Stimulated activated CD4-positive, alpha-beta T cell treated with anti-CD3 and anti-CD28 coated beads, Interleukin-1b, Interleukin-23, amount 100 ng/mL, for 48 hours (primary cell): ENCODE measurements around the gene IRAK1.

Experiments
- DNase-seq: peaks from one replicate; pipeline ENCODE4 v3.0.0-alpha.2; 2020

IRAK1 gene

DNA sequence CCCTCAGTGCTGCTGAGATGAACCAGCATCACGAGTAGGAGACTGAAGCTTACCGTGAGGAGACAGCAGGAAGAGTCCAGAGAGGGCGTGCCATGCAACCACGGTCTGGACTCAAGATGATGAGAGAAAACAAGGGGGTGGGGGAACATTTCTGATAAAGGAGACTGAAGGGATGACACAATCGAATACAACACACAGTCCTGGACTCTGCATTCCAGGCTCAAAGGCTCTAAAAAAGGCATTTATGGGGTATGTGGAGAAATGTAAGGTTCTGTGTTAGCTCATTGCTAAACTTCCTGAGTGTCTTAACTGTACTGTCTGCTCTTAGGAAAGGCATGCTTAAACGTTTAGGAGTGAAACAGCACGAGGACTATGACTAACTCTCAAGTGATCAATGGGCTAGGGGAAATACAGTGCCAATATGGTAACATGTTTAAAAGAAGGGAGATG is 20.6 kb upstream of the IRAK1 start:
- DNase-seq: no peak

DNA sequence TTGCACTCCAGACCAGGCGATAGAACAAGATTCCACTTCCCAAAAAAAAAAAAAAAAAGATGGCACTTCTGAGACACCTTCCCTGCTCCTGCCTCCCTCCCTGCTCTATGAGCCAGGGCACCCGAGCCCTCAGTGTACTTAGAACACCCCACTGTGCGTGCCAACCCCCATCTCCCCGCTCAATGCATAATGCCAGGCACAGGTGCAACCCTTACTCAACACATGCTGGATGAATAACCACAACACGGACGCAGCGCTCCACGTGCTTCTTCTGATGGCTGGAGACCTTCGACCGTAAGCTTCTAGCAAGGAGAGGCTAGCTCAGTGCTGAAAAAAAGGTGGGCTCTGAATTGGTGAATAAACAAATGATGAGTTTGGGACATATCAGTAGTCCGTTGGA is 19.9 kb upstream of the IRAK1 start:
- no peak for DNase-seq

DNA sequence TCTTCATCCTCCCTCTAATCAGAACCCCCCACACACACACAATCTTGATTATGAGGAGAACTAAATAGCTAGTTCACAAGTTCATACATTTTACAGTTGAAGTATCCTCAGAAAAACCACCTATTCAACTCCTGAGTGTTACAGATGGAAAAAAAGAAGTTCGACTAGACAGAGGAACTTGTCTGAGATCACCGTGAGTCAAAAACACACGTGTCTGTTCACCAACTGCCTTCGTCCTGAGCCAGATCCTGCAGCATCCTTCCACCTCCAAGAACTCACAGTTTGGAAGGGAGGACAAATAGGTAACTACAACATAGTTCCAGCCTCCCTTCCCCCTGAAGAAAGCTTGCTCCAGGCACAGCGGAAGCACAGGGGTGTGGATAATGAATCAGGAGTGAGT is 19.0 kb upstream of the IRAK1 start:
- DNase-seq: no peak

DNA sequence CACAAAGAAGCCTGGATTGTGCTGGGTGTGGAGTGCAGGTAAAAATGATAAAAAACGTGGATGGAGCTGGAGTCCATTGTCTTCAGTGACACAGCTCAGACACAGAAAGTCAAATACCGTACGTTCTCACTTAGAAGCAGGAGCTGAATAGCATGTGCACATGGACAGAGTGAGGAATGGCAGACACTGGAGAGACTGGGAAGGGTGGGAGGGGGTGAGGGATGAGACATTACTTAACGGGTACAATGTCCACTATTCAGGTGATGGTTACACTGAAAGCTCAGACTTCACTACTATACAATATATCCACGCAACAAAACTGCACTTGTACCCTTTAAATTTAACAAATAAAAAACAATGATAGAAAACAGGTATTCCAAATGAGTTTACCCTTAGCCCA is 18.1 kb upstream of the IRAK1 start:
- DNase-seq: no peak

DNA sequence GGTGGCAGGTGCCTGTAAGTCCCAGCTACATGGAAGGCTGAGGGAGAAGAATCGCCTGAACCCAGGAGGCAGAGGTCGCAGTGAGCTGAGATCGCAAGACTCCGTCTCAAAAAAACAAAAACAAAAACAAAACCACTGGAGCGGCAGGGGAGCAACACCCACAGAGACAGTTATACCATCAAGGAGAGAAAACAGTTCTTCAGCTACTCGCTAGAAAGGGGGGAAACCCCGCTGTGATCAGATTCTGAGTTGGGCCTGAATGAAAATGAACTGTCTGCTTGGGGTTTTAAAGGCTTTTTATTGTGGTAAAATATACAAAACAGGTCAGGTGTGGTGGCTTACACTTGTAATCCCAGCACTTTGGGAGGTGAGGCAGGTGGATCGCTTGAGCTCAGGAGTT is 16.8 kb upstream of the IRAK1 start:
- peak; percentile 25 for DNase-seq

DNA sequence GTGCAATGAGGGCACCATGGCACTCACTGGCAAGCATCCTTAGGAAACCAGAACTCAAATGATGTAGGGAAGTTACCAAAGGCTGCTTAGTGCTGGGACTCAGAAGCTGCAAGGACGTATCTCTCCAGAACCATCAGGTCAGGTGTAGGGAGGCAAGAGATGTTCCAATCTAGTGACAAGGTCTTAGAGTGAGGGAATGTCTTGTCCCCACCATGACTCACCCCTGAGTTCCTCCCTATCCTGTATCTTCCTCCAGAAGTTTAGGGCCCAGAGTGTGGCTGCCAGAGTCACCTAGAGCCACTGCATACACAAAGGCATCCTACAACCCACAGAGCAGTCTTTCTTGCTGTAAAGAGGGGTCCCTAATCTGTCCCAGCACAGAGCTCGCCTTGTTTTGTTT is 14.1 kb upstream of the IRAK1 start:
- no peak for DNase-seq

DNA sequence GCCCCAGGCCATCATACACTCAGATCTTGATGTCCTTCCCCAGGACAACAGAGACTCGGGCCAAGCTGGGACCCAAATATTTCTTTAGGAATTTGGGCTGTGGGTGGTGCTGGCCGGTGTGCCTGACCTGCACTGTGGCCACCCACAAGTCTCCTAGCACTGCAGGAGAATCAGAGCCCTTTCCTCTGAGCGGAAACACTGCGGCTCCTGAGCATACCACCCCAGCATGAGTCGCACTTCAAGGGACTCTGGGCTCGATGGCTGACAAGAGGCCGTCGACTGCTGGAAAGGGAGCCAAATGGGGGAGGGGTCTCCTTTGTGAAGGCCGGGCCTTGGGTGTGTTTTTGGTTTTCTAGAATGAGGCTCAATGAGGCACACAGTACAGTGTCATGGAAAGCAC is 13.0 kb upstream of the IRAK1 start:
- DNase-seq: no peak

DNA sequence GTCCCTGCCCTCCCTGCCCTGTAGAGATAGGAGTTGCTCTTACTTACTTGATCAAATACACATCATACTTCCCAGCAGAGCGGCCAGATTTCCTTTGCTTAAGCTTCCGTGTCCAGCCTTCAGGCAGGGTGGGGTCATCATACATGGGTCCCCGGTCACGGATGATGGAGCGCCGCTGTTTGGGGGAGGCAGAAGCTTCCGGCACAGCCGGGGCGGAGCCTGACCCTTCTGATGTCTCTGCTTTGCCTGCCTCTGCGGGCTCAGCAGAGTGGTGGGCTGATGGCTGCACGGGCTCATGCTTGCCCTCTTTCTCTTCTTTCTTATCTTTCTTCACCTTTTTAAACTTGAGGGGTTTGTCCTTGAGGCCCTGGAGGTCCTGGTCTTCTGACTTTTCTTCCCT is 12.5 kb upstream of the IRAK1 start:
- DNase-seq: no peak

DNA sequence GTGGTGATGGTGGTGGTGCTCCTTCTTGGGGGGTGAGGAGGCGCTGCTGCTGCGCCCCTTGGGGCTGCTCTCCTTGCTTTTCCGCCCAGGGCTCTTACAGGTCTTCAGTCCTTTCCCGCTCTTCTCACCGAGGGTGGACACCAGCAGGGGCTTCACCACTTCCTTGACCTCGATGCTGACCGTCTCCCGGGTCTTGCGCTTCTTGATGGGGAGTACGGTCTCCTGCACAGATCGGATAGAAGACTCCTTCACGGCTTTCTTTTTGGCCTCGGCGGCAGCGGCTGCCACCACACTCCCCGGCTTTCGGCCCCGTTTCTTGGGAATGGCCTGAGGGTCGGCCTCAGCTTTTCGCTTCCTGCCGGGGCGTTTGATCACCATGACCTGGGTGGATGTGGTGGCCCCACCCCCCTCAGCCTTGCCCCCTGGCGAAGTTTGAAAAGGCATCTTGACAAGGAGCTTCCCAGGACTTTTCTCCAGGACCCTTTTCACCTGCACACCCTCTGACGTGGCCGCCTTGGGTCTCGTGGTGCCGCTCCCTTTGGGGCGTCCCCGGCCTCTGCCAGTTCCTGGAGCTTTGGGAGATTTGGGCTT is 11.1 kb upstream of the IRAK1 start:
- DNase-seq: no peak

DNA sequence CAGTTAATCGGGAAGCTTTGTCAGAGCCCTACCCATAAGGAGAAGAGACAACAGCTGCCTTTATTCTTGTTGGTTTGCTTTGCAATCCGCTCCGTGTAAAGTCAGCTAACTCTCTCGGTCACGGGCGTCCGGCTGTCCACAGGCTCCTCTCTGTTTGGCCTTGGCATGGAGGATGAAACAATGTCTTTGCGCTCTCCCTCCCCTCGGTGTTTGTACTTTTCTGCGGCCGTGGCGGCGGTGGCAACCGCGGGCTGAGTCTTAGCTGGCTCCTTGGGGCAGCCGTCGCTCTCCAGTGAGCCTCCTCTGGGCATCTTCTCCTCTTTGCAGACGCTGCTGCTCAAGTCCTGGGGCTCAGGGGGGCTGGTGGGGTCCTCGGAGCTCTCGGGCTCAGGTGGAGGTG is 10.6 kb upstream of the IRAK1 start:
- no peak for DNase-seq

DNA sequence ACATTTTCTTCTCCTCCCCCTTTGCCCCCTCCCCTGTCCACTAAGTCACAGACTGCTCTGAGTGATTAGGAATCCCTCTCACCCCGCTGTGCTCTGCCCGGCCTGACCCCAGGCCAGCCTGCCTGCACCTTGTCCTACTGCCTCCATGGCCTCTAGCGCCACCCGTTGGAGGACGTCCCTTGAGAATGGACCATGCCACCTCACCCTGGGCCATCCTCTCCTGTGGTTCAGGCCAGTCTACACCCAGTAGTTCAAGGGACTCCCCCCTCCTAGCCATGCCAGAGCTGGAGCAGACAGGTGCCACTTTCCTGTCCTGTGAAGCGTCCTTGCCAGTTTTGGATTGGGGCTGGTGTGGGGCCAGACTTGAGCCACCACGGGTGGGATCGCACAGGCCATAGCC is 9.7 kb upstream of the IRAK1 start:
- DNase-seq: no peak

DNA sequence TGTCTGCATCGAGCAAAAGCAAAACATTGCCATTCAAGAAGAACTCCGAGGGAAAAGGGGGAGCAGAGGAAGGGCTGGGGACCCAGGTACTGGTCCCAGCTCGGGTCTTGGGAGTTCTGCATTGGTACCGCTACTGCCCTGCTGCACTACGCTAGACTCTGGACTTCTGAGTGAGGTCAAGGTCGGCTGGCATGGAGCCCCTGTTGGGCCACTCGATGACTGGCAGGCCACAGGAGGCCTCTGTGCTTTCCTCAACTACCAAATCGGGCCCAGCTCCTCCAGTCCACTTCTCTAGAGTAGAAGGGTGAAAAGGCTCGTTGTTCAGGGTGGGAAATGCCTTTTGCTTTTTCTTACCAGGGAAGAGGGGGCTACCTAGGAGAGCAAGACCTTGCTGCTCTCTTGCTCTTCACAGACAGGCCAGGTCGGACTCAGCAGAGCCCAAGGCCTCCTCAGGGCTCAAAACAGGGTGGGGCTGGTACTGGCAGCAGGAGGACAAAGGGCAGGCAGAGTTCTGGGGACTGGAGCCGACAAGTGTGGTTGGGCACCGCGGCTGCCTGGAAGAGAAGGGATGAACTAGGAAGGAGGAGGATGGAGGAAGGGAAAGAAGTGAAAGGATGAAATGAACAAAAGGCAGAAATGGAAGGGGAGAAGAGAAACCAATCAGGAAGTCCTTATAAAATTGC is 8.9 kb upstream of the IRAK1 start:
- DNase-seq: no peak

DNA sequence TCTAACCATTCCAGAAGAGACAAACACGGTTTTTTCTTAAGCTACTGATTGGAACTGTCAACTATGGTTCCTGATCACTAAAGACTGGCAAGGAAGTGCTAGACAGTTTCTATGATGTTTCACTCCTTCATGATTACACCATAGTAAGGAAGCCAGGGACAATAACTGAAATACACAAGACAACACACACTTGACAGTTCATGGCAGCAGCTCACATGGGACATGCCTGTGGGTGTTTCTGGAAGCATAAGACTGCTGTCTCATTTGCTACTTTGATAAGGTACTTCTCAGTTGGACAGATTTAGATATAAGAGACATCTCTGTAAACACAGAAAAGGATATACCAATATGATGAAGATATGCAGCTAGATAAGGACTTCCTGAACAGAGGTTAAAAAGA is 8.3 kb upstream of the IRAK1 start:
- no peak for DNase-seq

DNA sequence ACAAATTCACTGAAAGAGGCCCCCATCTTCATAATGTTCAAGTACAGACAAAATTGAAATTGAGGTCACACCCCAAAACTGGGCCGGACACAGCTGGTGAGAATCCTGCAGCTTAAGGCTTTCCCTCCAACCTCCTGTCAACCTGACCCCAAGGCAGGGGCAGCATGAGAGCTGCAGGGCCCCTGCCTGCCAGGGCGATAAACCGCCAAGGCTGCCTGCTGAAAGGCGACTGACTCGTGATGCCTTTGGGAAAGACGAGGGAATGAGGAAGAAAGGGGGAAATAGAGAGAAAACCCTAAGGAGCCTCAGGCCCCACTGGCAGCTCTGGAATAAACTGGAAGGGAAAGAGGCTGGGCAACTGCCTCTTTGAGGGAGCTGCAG is 7.3 kb upstream of the IRAK1 start:
- DNase-seq: no peak

DNA sequence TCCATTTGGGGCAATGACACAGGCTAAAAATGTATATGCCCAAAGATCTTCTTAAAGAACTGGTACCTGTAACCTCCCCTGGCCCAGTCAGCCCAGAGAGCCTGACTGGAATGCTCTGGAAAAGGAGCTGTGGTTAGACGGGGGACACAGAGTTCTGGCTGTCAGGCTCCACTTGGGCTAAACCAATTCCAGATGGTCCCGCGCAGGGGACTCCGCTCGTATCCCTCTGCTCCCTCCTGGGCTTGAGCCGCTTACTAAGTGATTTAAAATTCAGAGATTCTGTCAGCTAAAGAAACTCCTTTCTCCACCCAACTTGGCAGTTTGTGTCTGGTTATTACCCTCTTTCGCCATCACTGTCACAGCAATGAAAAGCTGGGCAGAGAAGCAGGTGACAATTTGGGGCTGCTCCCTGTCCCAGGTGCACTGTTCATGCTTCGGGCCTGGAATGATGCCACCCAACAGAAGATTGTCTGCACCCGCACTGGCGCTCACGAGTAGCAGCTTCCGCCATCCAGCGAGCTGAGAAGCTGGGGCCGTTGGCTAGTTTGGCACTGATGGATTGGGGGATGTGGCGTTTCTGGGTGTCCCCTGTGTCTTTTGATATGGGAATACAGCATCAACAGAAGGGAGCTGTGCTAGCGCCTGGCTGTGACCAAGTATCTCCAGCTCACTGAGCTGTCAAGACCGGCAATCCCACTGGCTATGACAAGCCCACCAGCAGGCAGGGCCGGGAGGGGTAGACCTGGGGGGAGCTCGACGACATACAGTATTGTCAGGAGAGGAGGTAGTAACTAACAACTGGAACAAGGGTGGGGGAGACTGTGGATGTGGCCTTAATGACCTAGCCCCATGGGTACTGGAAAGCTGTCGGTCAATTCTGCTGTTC is 6.7 kb upstream of the IRAK1 start:
- no peak for DNase-seq

DNA sequence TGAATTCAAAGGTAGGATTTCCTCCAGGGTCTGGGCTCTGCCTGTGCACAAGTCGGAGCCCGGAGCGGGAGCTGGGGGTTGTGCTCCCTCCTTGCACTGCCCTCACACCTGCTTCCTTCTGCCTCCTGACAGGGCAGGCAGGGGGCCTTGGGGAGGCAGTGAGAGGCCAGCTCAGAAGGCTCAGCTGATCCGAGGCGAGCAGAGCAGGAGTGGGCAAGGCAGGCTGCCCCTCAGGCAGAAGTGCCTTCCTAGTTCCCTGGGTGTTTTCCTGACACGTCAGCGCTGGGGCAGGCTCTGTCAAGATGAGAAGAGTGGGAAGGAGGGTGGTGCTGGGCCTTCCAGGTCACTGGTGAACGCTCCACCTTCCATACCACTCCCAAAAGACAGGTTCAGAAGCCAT is 5.5 kb upstream of the IRAK1 start:
- DNase-seq: no peak

DNA sequence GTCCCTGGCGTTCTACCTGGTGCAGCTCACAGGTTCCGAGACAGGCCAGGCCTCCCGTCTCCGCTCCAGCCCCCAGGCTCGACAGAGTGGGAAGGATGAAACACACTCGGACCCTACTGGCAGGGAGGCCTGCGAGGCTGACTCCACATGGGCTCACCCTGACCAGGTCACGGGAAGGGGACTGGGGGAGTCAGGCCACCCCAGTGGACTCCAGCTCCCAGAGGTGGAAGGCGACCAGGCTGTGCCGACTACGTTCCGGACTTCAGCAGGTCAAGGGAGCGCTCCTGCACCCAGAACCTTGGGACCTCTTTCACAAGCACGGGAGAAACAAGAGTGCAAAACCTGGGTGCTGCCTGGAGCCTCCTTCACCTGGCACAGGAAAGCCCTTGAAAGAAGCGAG is 4.6 kb upstream of the IRAK1 start:
- DNase-seq: no peak

DNA sequence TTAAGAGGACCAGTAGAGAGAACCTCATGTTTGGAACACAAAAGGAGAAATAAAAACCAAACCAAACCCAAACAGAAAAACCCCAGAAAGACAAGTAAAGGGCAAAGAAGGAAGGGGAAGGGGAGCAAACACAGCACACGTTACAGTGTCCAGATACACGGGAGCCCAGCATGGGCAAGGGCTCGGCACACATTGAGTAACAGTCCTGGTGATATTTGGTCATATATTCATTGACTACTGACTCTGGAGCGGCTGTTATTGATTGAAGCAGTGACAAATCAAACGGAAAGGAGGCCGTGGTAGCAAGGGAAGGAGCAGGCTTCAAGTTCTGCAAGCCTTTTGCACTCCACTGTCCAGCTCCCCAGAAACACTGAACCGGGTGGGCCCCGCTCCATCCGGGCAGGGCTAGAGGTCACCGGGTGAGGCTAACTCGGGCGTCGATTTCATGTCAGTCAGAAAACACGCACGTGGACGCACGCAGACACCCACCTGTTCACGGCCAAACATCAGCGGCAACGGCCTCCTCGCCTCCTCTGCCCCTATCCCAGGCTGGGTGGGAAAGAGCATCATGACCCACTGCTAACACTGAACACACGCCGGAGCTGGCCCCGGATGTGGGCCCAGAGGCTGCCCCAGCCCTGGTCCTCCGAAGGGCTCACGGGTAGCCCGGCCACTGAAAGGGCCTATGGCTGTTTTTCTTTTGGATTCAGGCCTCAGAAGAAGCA is 3.7 kb upstream of the IRAK1 start:
- DNase-seq: no peak

DNA sequence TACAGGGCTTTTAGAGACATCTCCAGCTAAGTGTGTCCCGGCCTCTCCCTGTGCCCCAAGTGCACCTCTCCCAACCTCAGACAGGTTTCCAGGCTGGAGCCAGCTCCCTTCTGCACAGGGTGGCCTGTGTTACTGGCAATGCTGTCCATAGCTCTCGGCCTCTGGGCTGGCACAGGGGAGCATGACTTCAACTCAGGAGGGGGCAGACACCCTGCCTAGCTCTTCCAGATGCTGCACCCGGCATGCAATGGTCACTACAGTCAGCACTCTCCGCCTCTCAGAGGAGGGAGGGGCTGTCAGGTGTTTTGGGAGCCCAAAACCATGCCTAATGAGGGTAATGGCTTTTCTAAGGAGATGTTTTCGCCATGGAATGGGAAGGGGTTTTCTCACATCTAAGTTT is 2.4 kb upstream of the IRAK1 start:
- DNase-seq: no peak

DNA sequence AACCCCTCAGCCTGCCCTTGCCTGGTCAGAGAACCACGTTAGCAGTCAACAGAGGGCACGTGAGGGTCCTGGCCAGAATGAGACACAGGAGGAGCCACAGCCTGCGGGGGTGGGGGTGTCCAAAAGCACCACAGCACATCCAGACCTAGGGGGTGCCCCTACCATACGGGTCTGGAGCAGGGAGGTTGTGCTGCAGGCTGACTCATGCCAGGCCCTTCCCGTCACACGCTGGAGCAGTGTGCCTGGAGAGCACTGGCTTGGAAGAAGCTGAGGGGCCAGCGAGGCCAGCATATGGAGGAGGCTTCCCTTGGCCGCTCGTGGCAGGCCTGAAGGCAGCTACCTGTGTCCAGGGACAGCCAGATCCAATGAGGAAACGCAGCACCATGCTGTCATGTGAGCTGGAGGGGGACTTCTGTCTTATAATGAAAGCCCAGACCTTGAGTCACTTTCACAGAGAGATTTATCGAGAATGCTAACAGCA is 1.5 kb upstream of the IRAK1 start:
- DNase-seq: peak; percentile 22

DNA sequence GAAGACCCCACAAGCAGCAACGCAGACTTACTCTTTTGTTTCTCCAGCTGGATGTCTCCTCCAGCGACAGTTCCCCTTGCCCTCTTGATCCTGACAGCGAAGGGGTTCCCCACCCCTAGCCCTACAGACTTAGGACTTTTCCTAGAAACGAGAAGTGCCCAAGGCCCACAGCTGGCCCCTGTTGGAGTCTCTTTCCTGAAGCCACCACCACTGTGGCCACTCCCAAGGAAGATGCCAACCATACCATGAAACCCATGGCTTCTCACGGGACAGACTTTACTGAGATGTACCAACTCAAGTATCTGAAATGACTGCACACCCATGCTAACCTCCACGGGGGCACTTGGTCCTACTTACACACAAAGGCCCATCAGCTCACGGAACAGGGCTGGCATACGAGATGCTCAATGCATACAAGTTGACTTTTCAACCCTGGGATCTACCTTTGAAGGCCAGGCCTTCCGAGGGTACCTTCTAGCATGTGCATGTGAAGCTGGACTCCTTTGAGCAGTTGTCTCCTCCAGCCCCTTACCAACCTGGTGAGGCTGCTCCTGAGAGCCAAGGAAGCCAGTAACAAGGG is 924 bp upstream of the IRAK1 start:
- DNase-seq: no peak

DNA sequence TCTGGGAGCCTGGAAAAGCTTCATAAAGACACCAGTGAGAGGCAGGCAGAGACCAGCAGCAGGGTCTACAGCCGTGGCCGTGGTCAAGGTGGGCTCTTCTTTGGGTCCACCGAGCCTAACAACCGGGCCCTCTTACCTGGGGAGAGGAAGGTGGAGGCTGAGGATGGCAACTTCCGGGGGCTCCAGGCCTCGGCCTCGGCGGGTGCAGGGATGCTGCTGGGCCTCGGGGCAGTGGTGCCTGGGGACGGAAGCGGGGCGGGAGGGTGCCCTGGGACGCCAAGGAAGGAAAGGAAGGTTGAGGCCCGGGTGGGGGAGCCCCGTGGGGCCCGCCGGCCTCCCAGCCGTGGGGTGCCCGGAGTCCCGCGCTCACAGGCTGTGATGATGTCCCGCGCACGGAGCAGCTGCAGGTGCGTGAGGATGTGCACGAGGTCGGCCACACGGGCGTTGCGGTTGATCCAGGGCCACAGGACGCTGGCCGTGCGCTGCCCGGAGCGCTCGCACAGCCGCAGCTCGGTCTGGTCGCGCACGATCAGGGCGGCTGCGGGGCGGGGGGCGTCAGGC is 561 bp downstream of the IRAK1 start:
- DNase-seq: peak; percentile 19
